ENCODE measurements around the gene NBEA. TPM values are rescaled to one million over a fixed set of nuclear protein-coding genes. Genes with fewer than 3 reads are reported as not detected.

The NBEA gene
- total RNA-seq, 4 donors from 2014 or later = 21.5 to 60.4 (median 27.9) TPM

DNA sequence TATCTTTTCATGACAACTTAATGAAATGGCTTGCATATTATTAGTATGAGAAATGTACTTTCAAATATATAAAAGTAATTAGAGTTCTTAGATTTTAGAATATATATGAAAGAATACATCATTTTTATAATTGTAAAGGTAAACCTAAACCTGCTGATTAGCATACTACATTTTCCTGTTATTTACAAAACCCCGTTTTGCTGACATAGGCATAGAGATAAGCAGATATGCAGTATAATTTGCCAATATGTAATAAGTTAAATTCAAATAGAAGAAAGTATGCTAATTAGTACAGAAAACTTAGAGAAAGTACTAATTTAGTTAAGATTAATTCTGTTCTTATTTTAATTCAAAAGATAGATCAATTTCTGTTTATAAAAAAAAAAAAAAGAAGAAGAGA lies 513.0 kb downstream of the NBEA start:
- no peak for DNase-seq
- 88 to 94% methylated on average over 1 of the region's 1 CpG for WGBS, 2 donors
- intact Hi-C loops (cut with DNase I) = no loop called here
- TF ChIP-seq POLR2A (IDR thresholded peaks at IDR 0.05) = no peak
- TF ChIP-seq, protein P1, sequence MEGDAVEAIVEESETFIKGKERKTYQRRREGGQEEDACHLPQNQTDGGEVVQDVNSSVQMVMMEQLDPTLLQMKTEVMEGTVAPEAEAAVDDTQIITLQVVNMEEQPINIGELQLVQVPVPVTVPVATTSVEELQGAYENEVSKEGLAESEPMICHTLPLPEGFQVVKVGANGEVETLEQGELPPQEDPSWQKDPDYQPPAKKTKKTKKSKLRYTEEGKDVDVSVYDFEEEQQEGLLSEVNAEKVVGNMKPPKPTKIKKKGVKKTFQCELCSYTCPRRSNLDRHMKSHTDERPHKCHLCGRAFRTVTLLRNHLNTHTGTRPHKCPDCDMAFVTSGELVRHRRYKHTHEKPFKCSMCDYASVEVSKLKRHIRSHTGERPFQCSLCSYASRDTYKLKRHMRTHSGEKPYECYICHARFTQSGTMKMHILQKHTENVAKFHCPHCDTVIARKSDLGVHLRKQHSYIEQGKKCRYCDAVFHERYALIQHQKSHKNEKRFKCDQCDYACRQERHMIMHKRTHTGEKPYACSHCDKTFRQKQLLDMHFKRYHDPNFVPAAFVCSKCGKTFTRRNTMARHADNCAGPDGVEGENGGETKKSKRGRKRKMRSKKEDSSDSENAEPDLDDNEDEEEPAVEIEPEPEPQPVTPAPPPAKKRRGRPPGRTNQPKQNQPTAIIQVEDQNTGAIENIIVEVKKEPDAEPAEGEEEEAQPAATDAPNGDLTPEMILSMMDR (IDR thresholded peaks at IDR 0.05) = no peak
- H3K4me1 ChIP-seq = no peaks in the 10 kb centered on the region
- no peaks in the 10 kb centered on the region for H3K27me3 ChIP-seq
- H3K27ac ChIP-seq = no peak overlapping the region
- H3K4me3 ChIP-seq (replicated peaks in 1 of 3) = no peak overlapping the region
- H3K9me3 ChIP-seq = no peaks in the 10 kb centered on the region
- H3K36me3 ChIP-seq = no peaks in the 10 kb centered on the region

DNA sequence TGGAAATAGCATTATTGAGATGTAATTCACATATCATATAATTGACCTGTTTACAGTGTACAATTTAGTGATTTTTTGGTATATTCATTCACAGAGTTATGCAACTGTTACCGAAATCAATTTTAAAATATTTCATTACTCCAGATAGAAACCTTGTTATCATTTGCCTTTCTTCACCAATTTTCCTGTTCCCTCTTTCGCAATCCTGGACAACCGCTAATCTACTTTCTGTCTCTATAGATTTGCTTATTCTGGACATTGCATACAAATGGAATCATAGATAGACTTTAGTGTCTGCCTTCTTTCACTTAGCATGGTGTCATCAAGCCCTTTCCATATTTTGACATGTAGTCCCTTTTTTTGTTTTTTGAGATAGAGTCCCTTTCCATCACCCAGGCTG lies 515.2 kb downstream of the NBEA start:
- intact Hi-C loops (cut with DNase I) = no loop called here
- Histone ChIP-seq H3K27me3 (no peaks in the 10 kb centered on the region), H3K4me3 (replicated peaks in 1 of 3) (no peak overlapping the region), H3K4me1 (no peaks in the 10 kb centered on the region), H3K36me3 (no peaks in the 10 kb centered on the region), H3K27ac (no peak overlapping the region), H3K9me3 (no peaks in the 10 kb centered on the region)
- TF ChIP-seq, protein P1 (IDR thresholded peaks at IDR 0.05) = no peak
- no peak for TF ChIP-seq POLR2A (IDR thresholded peaks at IDR 0.05)
- 97% methylated on average over 3 of the region's 3 CpGs for WGBS, 2 donors
- DNase-seq = no peak

DNA sequence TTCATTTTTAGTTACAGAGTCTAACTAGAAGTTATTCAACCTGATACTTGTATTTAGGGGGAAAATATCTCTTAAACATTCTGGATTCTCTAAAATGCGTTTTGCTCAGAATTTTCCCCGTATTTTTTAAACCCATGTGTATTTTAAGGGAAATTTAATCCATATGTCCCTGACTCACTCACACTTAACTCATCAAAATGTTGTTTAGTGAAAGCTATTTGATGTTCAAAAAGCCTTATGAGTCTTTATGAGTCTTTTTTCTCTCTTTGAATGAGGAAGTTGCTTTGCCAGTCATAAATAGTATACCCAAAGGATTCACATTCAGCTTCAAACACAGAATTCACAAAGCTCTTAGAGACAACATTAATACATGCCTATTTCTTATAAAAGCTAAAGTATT lies 518.0 kb downstream of the NBEA start:
- intact Hi-C loops (cut with DNase I) = no loop called here
- DNase-seq = no peak
- Histone ChIP-seq H3K4me1 (no peaks in the 10 kb centered on the region), H3K4me3 (replicated peaks in 1 of 3) (no peak overlapping the region), H3K27ac (no peak overlapping the region), H3K36me3 (no peaks in the 10 kb centered on the region), H3K27me3 (no peaks in the 10 kb centered on the region), H3K9me3 (no peaks in the 10 kb centered on the region)
- TF ChIP-seq POLR2A (IDR thresholded peaks at IDR 0.05) = no peak
- TF ChIP-seq, protein P1 (IDR thresholded peaks at IDR 0.05) = no peak
- 92 to 94% methylated on average over 2 of the region's 2 CpGs for WGBS, 2 donors

DNA sequence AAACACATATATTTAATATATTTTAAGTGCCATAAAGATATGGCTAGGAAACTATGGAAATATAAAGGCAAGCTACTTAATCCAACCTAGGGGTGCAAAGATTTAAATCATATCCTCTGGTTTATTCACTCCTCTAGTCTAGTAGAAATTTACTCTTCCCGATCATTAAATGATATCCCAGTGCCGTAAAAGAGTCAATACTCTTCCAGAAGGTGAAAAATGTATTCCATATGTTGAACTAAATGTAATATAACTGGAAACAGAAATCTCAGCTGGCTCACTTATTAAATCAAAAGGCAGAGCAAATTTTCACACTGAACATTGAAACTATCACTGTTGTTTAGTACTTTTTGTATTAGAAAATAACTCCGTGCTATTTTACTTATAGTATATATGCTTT lies 523.3 kb downstream of the NBEA start:
- Histone ChIP-seq H3K27ac (no peak overlapping the region), H3K36me3 (no peaks in the 10 kb centered on the region), H3K9me3 (no peaks in the 10 kb centered on the region), H3K4me1 (peaks cover 0 to 2% of the 10 kb centered on the region in 2 donors), H3K4me3 (replicated peaks in 1 of 3) (no peak overlapping the region), H3K27me3 (no peaks in the 10 kb centered on the region)
- 96 to 100% methylated on average over 3 of the region's 3 CpGs for WGBS, 2 donors
- TF ChIP-seq, protein P1 (IDR thresholded peaks at IDR 0.05) = no peak
- no peak for TF ChIP-seq POLR2A (IDR thresholded peaks at IDR 0.05)
- DNase-seq = no peak
- intact Hi-C loops (cut with DNase I) = no loop called here

DNA sequence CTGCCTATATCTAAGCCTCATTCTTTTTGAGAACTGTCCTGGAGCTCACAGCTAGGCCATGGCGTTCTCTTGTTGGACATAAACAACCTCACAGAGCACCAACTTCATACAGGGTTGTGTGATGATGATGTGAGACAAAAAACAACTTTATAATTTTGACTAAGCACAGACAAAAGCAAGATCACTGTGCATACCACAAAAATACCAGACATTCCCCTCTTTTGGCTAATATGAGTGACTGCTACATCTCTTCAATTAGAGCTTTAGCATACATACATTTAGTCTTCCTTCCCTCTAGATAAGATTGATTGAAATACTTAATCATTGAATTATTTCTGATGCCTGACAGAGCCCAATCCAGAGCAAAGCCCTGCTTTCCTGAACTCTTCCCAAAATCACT lies 526.1 kb downstream of the NBEA start:
- 87 to 91% methylated on average over 1 of the region's 1 CpG for WGBS, 2 donors
- Histone ChIP-seq H3K36me3 (no peaks in the 10 kb centered on the region), H3K4me3 (replicated peaks in 1 of 3) (no peak overlapping the region), H3K9me3 (no peaks in the 10 kb centered on the region), H3K27me3 (no peaks in the 10 kb centered on the region), H3K27ac (no peak overlapping the region), H3K4me1 (peaks cover 0 to 5% of the 10 kb centered on the region in 2 donors)
- intact Hi-C loops (cut with DNase I) = no loop called here
- DNase-seq = no peak
- TF ChIP-seq, protein P1 (IDR thresholded peaks at IDR 0.05) = no peak
- no peak for TF ChIP-seq POLR2A (IDR thresholded peaks at IDR 0.05)

All from thyroid gland (tissue), 4 donors.